ENCODE data around the gene WASF2.

WASF2 gene

GRCh38 chr1:27527223-27527889 is 37.4 kb upstream of the WASF2 start:
- peak; percentile 77 for DNase-seq

DNA sequence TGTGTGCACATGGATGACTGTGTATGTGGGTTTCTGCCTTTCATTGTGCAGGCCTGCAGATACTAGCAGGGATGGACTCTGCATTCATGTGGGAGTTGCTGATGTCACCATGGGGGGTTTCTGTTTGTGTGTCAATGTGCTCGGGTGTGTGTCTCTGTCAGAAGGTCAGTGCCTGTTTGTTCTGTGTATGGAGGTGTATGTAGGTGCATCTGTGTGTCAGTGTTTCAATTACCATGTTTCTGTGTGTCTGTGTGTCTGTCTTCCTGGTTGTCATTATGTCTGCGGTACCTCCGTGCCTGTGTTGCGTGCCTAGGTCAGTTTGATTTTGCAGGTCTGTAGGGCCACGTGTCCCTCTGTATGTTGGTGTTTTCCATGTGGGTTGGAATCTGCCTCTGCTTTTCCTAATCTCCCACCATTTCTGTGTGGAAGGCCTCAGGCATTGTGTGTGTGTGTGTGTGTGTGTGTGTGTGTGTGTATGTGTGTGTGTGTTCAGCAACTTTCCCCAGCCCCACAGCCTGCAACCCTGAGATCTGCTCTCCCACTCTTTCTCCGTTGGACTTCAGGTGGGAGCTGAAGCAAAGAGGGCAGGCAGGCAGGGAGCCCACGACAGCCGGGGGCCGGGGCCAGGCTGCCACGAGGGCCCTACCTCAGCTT is 36.7 kb upstream of the WASF2 start:
- Histone ChIP-seq H3K27me3 (ENCODE audit: insufficient read depth, low read depth, severe bottlenecking) (no peaks in the 10 kb centered on the region), H3K4me3 (ENCODE audit: low read depth, low read length) (peak overlapping the region; percentile 46), H3K36me3 (no peaks in the 10 kb centered on the region), H3K27ac (peak overlapping the region; percentile 94), H3K9me3 (ENCODE audit: severe bottlenecking) (no peaks in the 10 kb centered on the region)
- no peak for DNase-seq
- TF ChIP-seq, protein P1, sequence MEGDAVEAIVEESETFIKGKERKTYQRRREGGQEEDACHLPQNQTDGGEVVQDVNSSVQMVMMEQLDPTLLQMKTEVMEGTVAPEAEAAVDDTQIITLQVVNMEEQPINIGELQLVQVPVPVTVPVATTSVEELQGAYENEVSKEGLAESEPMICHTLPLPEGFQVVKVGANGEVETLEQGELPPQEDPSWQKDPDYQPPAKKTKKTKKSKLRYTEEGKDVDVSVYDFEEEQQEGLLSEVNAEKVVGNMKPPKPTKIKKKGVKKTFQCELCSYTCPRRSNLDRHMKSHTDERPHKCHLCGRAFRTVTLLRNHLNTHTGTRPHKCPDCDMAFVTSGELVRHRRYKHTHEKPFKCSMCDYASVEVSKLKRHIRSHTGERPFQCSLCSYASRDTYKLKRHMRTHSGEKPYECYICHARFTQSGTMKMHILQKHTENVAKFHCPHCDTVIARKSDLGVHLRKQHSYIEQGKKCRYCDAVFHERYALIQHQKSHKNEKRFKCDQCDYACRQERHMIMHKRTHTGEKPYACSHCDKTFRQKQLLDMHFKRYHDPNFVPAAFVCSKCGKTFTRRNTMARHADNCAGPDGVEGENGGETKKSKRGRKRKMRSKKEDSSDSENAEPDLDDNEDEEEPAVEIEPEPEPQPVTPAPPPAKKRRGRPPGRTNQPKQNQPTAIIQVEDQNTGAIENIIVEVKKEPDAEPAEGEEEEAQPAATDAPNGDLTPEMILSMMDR (IDR thresholded peaks at IDR 0.05; ENCODE audit: low read depth, low read length), result no peak

More at GRCh38 chr1:27527223-27527889, 37.4 kb upstream of the WASF2 start:
- Histone ChIP-seq H3K4me3 (ENCODE audit: low read depth, low read length) (peak overlapping the region; percentile 46), H3K27ac (peak overlapping the region; percentile 94), H3K36me3 (no peaks in the 10 kb centered on the region), H3K27me3 (ENCODE audit: insufficient read depth, low read depth, severe bottlenecking) (no peaks in the 10 kb centered on the region), H3K9me3 (ENCODE audit: severe bottlenecking) (no peaks in the 10 kb centered on the region)
- TF ChIP-seq, protein P1 (IDR thresholded peaks at IDR 0.05; ENCODE audit: low read depth, low read length), result no peak

GRCh38 chr1:27525296-27526272 is 35.6 kb upstream of the WASF2 start:
- Histone ChIP-seq H3K27ac (peak overlapping the region; percentile 94), H3K27me3 (ENCODE audit: insufficient read depth, low read depth, severe bottlenecking) (no peaks in the 10 kb centered on the region), H3K4me3 (ENCODE audit: low read depth, low read length) (peak overlapping the region; percentile 1; the same call in 1 of the 2 replicates), H3K36me3 (no peaks in the 10 kb centered on the region), H3K9me3 (ENCODE audit: severe bottlenecking) (no peaks in the 10 kb centered on the region)
- TF ChIP-seq, protein P1 (IDR thresholded peaks at IDR 0.05; ENCODE audit: low read depth, low read length), result no peak
- DNase-seq, result peak; percentile 89

DNA sequence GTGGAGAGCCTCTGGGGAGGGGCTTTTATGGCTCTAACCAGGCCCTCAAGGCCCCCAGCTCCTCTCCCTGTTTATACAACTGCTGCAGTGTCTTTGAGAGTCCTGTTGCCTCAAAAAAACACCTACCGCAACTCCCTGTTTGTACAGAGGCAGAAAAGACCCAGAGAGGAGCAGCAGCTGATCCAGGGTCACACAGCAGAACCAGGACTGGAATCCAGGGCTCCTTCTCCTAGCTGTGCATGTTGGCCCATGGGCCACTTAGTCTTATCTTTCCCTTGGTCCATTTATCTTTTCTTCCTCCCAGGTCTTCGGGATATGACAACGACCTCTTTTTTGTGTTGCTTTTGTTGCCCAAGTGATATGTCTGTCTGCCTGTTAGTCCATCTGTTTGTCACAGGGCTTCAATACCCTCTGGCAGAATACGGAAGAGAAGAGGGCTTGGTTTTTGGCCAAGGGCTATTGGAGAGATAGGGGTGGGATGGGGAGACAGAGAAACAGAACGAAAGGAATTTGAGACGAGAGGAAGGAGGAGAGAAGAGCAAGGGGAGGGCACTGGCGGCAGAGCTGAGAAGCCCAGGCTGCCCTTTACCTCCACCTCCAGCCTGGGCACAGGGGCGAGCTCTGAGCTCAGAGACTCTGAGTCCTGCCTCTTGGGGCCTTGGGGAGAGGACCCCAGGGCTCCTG is 33.5 kb upstream of the WASF2 start:
- Histone ChIP-seq H3K27ac (peak overlapping the region; percentile 27; the same call in 1 of the 2 replicates), H3K36me3 (no peaks in the 10 kb centered on the region), H3K27me3 (ENCODE audit: insufficient read depth, low read depth, severe bottlenecking) (no peaks in the 10 kb centered on the region), H3K9me3 (ENCODE audit: severe bottlenecking) (no peaks in the 10 kb centered on the region), H3K4me3 (ENCODE audit: low read depth, low read length) (no peak overlapping the region)
- DNase-seq, result no peak
- TF ChIP-seq, protein P1 (IDR thresholded peaks at IDR 0.05; ENCODE audit: low read depth, low read length), result no peak

Data from WERI-Rb-1 (cell line).